GM21515 (cell line): ENCODE data around the gene IGLL5.

Experiments
- ATAC-seq: cut with Tn5 transposase; IDR thresholded peaks from one replicate; pipeline ENCODE4 v1.9.1; 2021; ENCODE audit not compliant: unreplicated experiment

IGLL5 gene

DNA sequence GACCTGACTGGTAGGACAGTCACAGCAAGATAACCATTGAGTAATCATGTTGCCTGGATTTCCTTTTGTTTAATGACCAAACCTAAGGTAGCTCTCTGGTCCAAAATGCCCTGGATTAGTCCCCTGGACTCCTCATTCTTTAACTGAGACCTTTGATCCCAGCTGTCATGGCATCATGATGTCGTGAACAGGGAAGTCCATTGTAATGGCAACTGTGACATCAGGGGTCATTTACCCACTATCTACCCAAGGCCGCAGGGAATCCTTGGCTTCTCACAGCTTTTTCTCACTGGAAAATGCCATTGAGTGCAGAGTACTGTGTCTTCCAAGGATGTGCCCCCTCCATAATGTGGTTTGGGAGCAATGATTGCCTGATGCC, 29.1 kb upstream of the IGLL5 start:
- ATAC-seq = no peak

DNA sequence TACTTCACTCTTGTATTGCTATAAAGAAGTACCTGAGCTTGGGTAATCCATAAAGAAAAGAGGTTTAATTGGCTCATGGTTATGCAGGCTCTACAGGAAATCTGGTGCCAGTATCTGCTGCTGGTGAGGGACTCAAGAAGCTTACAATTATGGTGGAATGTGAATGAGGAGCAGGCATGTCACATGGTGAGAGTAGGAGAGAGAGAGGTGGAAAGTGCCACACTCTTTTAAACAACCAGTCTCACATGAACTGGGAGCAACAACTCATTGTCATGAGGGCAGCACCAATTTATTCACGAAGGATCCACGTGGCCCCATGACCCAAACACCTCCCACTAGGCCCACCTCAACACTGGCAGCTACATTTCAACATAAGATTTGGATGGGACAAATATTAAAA, 24.6 kb upstream of the IGLL5 start:
- no peak for ATAC-seq

DNA sequence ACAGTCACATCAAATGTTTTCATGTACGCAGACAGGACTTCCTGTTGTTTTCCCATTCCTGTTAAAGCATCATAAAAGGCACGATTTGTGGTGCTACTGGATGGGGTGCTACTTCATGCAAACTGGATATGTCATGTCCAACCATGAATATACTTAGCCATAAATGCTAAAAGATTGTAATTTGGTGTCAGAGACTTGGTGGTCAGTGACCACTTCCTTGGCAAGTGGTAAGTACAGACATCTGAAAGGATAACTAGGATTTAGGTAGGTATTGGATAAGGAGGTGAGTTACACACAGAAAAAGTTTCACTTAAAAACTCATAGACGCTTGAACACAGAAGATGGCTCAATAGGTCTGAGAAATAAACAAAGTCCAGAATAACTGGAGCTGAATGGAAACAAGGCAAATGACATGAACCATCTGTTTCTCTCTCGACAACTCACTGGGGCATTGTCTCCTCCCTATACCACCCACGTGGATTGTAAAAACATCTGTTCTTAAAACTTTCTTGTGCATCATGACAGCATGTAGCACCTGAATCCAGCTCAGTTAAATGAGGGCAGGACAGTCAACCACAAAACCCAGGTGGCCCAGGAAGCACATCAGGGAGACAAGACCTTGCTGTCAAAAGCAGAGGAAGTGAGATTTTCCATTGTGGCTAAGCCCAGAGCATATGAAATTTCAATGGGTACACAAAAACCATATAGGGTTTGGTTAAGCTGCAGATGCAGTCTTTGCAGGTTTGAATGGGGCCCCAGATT, 22.1 kb upstream of the IGLL5 start:
- ATAC-seq = peak; percentile 83

DNA sequence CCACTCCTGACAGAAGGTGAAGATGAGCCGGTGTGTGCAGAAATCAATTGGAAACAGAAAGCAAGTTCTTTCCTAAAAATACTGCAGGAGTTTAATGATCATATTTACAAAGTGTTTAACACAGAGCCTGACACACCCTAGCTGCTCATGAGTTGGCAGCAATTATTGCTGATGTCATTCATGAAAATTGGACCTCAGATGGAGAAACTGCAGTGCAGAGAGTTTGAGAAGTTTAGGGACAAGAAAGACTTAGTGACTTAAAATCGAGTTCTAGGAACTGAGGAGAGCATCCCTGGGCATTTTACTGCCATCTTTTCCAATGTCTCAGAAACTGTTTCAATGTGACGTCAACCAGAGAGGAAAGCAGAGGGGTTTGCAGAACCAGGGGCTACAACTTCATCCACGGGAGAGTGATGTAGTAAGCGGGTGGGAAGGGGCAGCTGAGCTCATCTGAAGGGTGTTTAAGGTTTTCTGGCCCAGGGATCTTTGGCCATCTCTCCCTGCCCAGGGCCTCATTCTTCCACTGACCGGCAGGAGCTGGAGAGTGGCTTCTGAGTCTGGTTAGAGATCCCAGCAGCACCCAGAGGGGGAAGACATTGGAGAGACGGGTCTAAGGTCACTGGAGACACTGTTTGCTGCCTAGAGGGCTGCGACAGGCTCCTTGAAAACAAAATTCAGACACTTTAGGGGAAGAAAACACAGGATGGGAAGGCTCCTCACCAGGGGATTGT, 21.1 kb upstream of the IGLL5 start:
- ATAC-seq = no peak

DNA sequence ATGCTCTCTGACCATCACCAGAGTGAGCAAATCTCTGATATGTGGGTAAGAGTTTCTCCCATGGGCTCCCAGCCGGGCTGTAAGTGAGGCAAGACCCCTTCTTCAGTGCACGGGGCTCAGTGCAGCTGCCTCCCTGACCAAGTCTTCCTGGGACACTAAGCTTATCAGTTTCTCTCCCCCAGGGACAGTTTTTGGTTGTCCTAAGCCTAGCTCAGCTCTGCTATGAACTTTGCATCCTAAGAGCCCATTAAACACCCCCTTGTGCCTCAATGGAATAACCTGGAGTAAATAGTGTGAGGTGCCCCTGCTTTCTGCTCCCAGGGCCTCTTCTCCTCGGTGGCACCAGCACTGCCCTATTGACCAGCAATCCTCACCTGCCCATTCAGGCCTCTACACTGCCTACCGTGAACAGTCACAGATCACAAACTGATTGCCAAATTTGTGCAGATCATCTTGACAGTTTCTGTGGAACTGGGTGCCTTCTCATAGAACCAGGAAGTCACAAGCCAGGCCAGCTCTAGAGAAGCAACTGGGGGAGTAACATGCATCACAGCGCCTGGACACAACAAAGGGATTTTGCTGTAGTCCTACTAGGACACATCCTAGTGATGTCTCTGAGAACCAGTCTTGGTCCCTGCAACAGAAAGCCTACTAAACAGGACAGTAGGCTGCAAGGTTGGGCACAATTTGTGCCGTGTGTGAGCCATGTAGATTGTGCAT, 19.5 kb upstream of the IGLL5 start:
- ATAC-seq = no peak

- no peak for ATAC-seq
These were observed 16.8 kb upstream of the IGLL5 start for GRCh38 chr22:22870577-22871404.

GRCh38 chr22:22871536-22872278, 15.9 kb upstream of the IGLL5 start:
- no peak for ATAC-seq

GRCh38 chr22:22872722-22873708, 14.6 kb upstream of the IGLL5 start:
- no peak for ATAC-seq

GRCh38 chr22:22877523-22878210, 9.9 kb upstream of the IGLL5 start:
- no peak for ATAC-seq

GRCh38 chr22:22878211-22878570, 9.4 kb upstream of the IGLL5 start:
- no peak for ATAC-seq

DNA sequence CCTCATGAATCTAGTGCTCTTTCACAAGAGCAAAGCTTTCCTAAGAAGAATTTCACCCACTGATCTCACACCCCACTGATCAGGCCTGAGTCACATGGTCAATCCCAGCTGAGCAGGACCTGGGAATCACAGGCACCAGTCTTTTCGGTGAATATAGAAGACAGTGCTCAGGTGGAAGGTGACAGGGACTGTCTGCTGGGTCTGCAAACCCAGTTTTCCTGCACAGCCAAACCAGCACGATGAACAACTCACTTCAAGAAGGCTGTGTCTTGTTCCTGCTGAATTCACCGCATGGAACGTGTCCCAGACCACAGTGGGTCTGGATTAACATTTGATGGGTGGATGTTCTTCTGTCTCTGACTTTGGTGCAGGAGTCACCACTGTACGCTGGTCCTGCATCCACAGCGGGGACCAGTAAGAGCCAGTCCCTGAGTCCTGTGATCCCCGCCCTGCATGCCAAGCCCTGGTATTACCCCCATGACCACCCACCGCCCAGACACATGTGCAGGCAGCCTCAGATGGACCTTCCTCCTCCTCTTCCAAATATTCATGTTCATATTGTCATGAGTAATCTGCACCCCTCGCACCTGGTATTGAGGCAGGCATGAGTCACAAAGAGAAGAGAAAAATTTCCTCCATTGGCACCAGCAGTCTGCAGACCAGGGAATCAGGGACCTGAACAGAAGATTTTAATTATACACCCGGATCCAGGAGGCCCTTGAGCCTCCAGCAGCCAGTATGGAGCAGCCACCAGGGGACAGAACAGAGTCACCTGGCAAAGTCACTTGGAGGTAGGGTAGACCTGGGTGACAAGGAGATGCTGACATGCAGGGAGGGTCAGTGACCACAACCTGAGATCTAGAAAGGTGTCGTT, 8.6 kb upstream of the IGLL5 start:
- no peak for ATAC-seq

DNA sequence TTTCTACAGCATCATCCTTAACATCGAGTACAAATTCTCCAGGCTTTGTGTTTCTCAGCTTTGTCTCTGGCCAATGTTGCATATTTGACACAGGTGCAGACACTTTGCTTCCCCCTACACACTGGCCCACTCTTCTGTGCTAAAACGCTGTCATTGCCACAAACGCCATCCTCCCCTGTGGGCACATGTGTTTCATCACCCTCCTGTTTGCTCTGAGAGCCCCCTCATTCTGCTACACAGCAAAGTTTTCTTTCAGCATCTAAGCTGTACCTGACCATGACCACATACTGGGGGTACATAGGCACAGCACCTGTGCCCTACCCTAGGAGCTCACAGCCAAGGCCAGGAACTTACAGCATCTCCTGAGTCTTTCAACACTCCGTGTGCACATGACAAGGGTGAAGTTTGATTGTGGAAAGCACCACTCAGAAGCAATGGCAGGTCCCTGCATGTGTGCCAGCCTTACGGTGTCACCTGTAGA, 7.9 kb upstream of the IGLL5 start:
- no peak for ATAC-seq

DNA sequence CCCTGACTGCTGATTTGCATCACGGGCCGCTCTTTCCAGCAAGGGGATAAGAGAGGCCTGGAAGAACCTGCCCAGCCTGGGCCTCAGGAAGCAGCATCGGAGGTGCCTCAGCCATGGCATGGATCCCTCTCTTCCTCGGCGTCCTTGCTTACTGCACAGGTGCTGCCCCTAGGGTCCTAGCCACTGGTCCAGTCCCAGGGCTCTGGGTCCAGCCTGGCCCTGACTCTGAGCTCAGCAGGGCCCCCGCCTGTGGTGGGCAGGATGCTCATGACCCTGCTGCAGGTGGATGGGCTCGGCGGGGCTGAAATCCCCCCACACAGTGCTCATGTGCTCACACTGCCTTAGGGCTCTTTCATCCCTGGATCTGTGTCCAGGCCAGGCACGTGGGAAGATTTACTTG, 7.0 kb upstream of the IGLL5 start:
- ATAC-seq = no peak

DNA sequence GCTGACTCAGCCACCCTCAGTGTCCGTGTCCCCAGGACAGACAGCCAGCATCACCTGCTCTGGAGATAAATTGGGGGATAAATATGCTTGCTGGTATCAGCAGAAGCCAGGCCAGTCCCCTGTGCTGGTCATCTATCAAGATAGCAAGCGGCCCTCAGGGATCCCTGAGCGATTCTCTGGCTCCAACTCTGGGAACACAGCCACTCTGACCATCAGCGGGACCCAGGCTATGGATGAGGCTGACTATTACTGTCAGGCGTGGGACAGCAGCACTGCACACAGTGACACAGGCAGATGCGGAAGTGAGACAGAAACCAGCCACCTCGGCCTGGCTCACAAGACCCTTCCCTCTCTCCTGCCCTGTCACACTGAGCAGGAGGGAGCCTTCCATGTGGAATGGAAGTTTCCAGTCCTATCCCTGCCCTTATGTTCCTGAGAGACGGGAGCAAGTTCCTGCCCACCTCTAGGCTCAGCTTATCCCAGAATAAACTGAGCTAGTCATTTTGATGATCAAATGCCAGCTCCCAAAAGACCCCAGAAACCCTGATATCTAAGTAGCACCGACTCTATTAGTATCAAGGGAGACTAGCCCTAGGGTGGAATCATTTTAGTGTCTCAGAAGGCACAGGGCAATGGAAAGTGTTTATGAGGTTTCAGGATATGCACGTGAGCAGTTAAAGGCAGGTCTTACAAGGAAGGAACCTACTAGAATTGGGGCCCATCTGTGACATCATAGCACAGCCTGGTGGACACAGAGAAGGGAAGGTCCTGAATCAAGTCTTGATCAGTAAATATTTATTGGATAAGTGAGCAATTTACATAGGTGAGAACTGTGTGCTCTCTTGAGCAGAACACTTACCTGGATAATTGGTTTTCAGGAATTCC, 6.3 kb upstream of the IGLL5 start:
- ATAC-seq = no peak

DNA sequence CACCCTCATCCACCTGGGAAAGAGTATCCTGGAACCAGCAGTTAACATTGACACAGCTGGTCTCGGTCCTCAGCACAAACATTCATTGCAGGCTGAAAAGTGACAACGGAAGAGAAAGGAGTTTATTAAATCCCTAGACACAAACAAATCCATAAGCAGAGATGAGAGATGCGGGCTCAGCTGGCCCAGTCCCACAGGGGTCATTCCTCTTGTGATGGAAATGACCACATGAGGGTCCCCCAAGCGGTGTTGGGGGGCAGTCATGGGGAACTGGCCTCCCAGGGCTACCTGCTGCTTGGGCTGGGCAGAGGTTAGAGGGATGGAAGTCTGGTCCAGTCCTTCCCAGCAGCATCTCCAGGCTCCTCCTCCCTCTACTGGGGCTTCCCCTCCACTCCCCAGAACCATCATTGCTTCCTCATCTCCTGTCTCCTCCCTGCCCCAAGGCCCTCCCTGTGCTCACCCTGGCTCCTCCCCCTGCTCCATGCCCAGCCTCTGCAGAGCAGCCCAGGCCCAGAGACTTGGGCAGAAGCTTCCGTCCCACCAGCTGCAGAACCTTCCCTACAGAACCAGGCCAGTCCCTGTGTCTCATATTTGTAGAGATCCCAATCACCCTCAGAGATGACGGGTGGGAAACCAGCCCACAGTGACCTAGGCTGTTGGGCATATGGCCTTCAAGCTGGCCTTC, 5.4 kb upstream of the IGLL5 start:
- no peak for ATAC-seq

- ATAC-seq = no peak
These were observed 4.4 kb upstream of the IGLL5 start for GRCh38 chr22:22883090-22883727.
